ENCODE data around the gene ELL.

Gene ELL

DNA sequence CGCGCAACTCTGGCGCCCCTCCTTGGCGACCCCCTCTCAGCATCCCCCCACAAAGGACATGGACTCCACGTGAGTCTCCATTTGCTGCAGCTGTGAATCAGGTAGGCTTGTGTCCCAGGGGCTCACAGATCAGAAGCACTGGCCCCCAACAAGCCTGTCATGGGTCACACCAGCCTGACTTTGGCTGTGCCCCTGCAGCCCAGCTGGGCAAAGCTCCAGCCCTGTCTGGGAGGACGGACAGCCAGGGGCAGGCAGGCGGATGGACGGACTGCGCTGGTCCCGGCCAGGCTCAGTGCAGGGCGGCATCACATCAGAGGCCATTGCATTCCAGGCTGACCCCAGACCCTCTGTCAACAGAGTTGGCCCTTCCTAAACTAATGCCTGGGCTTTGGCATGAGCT, 55.5 kb downstream of the ELL start:
- TF ChIP-seq, protein P1, sequence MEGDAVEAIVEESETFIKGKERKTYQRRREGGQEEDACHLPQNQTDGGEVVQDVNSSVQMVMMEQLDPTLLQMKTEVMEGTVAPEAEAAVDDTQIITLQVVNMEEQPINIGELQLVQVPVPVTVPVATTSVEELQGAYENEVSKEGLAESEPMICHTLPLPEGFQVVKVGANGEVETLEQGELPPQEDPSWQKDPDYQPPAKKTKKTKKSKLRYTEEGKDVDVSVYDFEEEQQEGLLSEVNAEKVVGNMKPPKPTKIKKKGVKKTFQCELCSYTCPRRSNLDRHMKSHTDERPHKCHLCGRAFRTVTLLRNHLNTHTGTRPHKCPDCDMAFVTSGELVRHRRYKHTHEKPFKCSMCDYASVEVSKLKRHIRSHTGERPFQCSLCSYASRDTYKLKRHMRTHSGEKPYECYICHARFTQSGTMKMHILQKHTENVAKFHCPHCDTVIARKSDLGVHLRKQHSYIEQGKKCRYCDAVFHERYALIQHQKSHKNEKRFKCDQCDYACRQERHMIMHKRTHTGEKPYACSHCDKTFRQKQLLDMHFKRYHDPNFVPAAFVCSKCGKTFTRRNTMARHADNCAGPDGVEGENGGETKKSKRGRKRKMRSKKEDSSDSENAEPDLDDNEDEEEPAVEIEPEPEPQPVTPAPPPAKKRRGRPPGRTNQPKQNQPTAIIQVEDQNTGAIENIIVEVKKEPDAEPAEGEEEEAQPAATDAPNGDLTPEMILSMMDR (IDR thresholded peaks at IDR 0.05; ENCODE audit: low read depth, low read length), result no peak
- Histone ChIP-seq H3K27me3 (no peaks in the 10 kb centered on the region), H3K36me3 (peaks cover 12% of the 10 kb centered on the region), H3K4me3 (ENCODE audit: low read depth, low read length) (no peak overlapping the region), H3K4me1 (peaks cover 5% of the 10 kb centered on the region; the same call in 1 of the 2 replicates), H3K9me3 (no peaks in the 10 kb centered on the region)
- no peak for DNase-seq

DNA sequence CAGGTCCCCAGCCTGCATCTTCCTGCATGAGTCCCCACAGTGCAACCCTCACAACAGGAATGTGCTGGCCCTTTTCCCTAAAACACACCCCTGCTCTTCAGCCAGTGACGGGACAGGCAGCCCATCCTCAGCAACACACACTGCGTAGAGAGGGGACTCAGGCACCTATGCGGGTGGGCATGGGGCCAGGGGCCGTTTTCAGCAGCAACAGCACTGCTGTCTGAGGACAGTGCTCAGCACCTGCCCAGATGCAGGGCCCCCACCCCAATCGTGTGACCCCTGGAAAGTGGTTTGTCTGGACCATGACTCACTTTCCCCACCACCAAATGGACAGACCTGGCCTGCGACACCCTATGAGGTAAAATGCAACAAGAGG, 55.9 kb downstream of the ELL start:
- peaks cover 16% of the 10 kb centered on the region for H3K36me3 ChIP-seq
- no peaks in the 10 kb centered on the region for H3K27me3 ChIP-seq

DNA sequence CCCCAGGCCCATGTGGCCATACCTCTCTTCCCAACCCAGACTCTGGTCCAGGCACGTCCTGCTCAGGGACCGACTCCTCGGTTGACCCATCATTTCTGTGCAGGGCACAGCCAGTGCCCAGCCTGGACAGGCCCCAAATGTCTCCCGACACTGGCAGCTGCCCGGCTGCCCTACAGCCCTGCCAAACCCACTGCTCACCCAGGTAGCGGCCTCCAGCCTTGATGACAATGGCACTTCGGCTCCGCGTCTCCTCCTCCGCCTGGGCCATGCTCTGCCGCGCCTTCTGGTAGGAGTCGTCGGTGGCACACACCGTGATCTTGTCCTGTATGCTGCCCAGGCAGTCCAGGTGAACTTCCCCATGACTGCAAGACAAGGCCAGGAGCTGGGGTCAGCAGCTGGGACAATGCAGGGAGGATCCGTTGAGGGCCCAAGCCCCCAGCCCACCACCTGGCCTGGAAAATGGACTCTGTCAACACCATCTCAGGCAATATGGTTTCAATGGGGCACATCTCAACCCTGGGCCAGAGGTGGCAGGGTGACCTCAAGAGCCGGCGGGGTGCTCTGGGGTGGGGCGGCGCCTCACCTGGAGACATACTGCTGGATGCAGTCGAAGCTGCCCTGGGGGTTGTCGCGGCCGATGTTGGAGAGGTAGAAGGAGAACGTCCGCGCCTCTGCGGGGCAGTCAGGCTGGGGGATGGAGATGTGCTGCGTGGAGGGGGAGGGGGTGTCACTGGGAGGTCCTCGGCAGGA, 56.5 kb downstream of the ELL start:
- H3K4me1 ChIP-seq, result peaks cover 5% of the 10 kb centered on the region; the same call in 1 of the 2 replicates
- DNase-seq, result no peak
- peaks cover 22% of the 10 kb centered on the region for H3K36me3 ChIP-seq
- no peaks in the 10 kb centered on the region for H3K27me3 ChIP-seq
- H3K4me3 ChIP-seq (ENCODE audit: low read depth, low read length), result no peak overlapping the region
- H3K9me3 ChIP-seq, result no peaks in the 10 kb centered on the region
- TF ChIP-seq, protein P1 (IDR thresholded peaks at IDR 0.05; ENCODE audit: low read depth, low read length), result no peak

More for the DNA sequence above, 55.9 kb downstream of the ELL start:
- Histone ChIP-seq H3K4me1 (peaks cover 5% of the 10 kb centered on the region; the same call in 1 of the 2 replicates), H3K4me3 (ENCODE audit: low read depth, low read length) (no peak overlapping the region), H3K9me3 (no peaks in the 10 kb centered on the region)
- TF ChIP-seq, protein P1 (IDR thresholded peaks at IDR 0.05; ENCODE audit: low read depth, low read length), result no peak
- no peak for DNase-seq

DNA sequence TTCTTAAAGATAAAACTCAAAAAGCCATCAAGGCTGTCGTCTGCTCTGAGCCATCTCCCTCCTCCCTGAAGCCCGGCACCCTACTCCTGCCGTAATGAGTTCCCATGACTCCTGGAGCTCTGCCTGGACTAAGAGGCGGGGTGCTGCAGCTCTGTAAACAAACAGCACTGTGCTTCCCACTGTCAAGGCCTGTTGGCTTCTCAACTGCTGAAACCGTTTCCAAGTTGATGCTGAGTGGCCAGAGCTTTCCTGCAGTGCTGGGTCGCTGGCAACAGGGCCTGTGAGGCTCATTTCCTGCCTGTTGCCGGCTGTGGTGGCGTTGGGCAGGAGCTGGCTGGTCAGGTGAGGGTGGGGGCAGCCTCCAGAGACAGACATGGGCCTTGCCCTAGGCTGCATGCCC, 57.2 kb downstream of the ELL start:
- Histone ChIP-seq H3K36me3 (peaks cover 19% of the 10 kb centered on the region), H3K9me3 (no peaks in the 10 kb centered on the region), H3K4me3 (ENCODE audit: low read depth, low read length) (no peak overlapping the region), H3K27me3 (no peaks in the 10 kb centered on the region), H3K4me1 (no peaks in the 10 kb centered on the region)
- TF ChIP-seq, protein P1 (IDR thresholded peaks at IDR 0.05; ENCODE audit: low read depth, low read length), result no peak
- DNase-seq, result no peak

DNA sequence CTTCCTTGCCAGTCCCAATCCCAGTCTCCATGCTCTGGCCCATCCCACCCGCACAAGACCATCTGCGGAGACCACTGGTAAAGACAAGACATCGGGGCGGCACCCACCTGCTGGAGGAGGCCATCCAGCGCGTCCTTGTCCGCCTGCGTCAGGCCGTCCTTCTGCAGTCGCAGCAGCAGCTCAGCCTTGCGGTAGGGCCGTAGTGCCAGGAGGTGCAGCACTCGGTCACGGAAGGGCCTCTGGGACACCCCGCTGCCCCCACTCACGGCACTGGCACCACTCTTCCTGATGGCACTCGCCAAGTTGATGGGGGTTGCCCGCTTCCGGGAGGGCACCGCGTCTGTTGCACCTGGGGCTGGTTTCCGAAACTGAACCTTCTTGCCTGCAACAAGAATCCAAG, 60.4 kb downstream of the ELL start:
- H3K36me3 ChIP-seq, result peaks cover 23% of the 10 kb centered on the region

DNA sequence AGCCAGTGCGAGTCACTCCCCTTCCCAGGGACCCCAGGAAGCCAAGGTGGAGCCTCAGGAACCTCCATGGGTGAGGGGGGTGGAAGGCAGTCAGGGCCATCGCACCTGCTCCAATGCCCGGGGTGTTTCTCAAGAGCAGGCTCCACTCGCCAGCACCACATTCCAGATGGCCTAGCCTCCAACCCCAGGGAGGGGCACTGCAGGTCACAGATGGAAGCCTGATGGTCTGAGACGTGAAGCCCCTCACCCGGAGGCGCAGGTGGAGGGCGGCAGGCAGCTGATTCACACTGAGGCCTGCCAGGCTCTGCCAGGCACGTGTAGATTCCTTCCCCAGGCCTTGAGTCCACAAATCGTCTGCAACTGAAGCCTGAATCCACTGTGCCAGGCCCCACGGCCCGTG, 61.0 kb downstream of the ELL start:
- H3K27me3 ChIP-seq, result no peaks in the 10 kb centered on the region
- peaks cover 23% of the 10 kb centered on the region for H3K36me3 ChIP-seq
- no peaks in the 10 kb centered on the region for H3K9me3 ChIP-seq
- TF ChIP-seq, protein P1 (IDR thresholded peaks at IDR 0.05; ENCODE audit: low read depth, low read length), result no peak
- no peaks in the 10 kb centered on the region for H3K4me1 ChIP-seq
- DNase-seq, result no peak
- H3K4me3 ChIP-seq (ENCODE audit: low read depth, low read length), result no peak overlapping the region

More for the DNA sequence above, 60.4 kb downstream of the ELL start:
- DNase-seq, result no peak
- H3K9me3 ChIP-seq, result no peaks in the 10 kb centered on the region
- no peaks in the 10 kb centered on the region for H3K4me1 ChIP-seq
- no peaks in the 10 kb centered on the region for H3K27me3 ChIP-seq
- no peak overlapping the region for H3K4me3 ChIP-seq (ENCODE audit: low read depth, low read length)
- TF ChIP-seq, protein P1 (IDR thresholded peaks at IDR 0.05; ENCODE audit: low read depth, low read length), result no peak
